ENCODE measurements around the gene ZBTB17. TPM values are rescaled to one million over a fixed set of nuclear protein-coding genes. Genes with fewer than 3 reads are reported as not detected.
"Not testable (repeated sequence)": the region's sequence is repeated elsewhere in the genome, so short reads cannot be mapped to it uniquely, and the experiment has no call there.

The ZBTB17 gene
- polyA plus RNA-seq, 3 donors = 25.7 to 29.9 (median 28.3) TPM

DNA sequence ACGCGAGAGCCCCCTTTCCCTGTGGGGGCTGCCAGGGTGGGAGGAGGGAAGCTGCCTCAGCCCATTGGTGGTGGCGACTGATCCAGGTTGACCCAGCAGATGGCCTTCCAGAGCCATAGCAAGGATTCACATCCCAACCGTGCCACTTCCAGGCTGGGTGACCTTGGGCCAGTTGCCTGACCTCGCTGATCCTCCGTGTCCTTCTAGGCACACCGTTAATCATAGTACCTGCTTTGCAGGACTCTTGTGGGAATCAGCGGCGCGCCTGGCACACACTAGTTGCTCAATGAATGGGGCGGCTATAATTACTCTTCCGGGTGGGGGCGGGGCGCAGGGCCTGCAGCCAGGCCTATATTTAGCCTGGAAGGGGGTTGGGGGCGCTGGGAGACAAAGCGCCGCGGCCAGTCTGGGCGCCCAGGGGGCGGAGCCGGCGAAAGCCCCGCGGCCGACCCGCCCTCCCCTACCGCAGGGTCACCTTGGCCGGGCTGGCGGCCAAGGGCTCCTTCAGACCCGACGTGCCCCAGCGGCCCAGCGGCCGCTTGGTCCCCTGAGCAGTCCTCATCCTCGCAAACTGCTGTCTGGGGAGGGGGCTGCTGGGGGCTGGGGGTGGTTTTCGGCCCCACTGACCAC lies 36.8 kb upstream of the ZBTB17 start:
- DNase-seq (ENCODE audit: low read depth in 3 of 3, low spot score in 2 of 3) = peak in 1 of 3 donors; percentile 52

DNA sequence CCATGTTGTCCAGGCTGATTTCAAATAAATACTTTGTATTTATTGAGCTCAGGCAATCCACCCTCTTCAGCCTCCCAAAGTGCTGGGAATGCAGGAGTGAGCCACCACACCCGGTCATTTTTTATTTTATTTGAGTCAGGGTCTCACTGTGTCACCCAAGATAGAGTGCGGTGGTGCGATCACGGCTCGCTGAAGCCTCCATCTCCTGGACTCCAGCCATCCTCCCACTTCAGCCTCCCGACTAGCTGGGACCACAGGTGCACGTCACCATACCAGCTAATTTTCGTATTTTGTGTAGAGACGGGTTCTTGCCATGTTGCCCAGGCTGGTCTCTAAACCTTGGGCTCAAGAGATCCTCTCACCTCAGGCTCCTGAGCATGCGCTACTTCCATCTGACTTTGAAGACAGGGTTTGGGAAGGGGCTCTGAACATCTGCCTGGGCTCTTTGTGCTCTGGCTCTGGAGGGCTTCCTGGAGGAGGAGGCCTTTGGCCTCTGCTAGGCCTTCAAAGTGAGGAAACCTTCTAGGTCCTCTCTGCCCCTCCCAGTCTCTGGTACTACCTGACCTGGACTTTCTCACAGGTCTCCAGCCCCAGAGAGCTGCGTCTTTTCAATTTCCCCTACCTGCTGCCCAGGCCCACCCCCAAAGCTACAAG lies 36.2 kb upstream of the ZBTB17 start:
- no peak for DNase-seq (ENCODE audit: low read depth in 3 of 3, low spot score in 2 of 3)

DNA sequence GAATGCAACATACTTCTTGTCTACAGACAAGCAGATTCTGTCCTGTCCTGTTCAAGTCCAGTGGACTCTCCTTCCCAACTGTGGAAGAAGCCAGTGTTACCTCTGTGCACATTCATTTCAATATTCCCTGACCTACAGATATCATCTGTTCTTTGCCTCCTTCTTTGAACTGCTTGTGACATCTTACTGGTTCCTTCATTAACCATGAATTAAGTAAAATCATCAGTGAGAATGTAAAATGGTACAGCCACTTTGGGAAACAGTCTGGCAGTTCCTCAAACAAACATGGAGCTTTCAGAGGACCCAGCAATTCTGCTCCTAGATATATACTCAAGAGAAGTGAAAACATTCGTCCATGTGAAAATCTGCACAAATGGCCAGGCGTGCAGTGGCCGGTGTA lies 34.9 kb upstream of the ZBTB17 start:
- DNase-seq (ENCODE audit: low read depth in 3 of 3, low spot score in 2 of 3) = no peak

DNA sequence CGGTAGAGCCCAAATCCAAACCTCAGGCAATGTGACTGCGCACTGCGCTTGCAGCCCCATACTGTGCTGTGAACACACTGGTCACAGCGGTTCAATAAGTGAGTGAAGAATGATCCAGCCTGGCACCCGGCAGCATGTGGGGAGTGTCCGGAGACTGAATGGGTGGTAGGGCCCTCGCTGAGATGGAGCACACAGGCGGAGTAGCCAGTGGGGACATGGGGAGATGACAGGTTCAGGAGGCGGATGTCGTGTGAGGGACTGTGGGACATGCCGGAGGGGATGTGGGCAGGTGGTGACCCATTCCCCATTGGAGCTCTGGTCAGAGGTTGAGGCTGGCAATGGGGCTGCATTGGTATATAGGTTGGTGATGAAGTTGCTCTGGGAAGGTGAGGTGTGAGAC lies 33.8 kb upstream of the ZBTB17 start:
- no peak for DNase-seq (ENCODE audit: low read depth in 3 of 3, low spot score in 2 of 3)

DNA sequence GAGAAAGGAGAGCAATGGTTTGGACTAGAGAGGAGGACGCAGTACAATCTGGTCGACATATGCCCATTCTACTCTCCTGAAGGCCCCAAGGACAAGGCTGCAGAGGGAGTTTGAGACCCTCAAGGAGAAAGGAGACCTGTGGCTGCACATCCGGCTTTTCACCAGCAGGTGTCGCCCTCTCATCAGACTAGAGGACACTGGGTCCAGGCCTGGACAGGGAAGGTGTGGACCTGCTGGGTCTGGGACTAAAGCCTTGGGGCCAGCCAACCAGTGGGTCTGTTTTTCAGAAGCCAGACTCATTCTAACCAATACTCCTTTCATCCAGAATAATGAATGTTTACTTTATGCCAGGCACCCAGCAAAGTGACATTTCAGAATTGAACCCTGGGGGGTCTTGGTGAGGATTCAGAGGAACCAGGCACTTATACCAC lies 33.1 kb upstream of the ZBTB17 start:
- DNase-seq (ENCODE audit: low read depth in 3 of 3, low spot score in 2 of 3) = peak in 2 of 3 donors; percentile 63 to 64

DNA sequence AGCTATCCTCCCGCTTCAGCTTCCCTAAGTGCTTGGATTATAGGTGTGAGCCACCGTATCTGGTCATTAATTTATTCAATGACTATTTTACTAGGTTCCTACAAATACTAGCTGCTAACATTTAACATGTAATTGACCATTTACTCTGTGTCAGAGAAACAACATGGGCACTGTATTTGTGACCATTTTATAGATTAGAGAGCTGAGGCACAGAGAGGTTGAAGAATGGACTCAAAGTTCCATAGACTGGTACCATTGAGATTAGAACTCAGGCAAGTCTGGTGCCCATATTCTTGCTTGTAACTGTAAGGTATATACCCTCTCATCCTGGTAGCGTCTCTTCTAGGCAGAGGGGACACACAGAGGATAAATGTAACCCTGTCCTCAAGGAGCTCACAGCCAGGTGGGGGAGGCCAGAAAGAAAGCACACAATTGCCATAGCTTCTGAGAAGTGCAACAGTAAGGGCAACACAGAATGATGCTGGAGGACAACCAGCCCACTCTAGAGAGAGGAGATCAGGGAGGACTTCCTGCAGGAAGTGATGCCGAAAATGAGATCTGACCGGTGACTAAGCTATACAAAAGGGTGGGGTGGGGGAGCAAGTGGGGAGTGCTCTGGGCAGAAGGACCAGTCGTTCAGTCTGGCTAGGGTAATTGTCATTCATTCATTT lies 31.9 kb upstream of the ZBTB17 start:
- DNase-seq (ENCODE audit: low read depth in 3 of 3, low spot score in 2 of 3) = no peak

DNA sequence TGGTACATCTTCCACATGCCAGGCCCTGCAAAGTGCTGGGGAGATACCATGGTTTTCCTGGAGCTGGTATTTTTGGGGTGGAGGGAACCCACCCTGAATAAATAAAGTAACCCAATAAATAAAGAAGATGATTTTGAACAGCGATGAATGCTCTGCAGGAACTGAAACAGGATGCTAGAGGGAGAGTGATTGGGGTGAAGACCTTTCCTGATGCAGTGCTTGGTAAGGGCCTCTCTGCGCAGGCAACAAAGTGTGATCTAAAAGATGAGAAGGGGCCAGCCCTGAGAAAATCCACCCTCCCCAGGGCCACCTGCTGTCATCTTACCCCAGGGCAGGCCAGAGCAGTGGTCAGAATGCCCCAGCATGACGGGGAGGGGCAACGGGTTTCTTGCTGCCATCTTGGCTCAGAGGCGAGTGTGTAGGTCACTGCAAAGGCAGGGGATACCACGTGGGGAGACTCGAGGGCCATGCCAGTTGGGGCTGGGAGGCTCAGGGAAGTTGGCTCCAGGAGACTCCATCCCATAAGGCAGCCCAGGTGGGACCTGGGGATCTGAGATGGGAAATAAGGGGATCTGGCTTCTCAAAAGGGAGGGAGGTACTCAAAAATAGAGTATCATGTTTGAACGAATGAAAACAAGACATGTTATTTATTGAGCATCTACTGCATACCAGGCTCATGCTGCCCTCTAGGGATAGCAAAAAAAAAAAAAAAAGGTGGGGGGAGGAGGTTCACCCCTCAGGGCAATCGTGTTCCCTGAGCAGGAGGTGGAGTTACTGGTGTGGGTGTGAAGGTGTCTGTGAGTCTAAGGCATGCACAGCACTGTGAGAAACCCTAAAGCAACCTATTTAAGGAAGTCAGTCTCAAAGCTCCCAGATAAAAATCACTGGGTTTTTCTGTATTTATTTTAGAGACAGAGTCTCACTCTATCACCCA lies 30.9 kb upstream of the ZBTB17 start:
- no peak for DNase-seq (ENCODE audit: low read depth in 3 of 3, low spot score in 2 of 3)

DNA sequence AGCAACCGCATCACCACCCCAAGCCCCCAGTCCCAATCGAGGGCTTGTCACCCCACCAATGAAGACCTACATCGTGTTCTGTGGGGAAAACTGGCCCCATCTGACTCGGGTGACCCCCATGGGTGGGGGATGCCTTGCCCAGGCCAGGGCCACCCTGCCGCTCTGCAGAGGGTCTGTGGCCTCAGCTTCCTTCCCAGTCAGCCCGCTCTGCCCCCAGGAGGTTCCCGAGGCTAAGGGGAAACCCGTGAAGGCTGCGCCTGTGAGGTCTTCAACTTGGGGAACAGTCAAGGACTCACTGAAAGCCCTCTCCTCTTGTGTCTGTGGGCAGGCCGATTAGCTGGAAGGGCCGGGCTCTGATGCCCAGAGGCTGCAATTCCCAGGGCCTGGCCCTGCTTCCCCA lies 30.1 kb upstream of the ZBTB17 start:
- no peak for DNase-seq (ENCODE audit: low read depth in 3 of 3, low spot score in 2 of 3)

DNA sequence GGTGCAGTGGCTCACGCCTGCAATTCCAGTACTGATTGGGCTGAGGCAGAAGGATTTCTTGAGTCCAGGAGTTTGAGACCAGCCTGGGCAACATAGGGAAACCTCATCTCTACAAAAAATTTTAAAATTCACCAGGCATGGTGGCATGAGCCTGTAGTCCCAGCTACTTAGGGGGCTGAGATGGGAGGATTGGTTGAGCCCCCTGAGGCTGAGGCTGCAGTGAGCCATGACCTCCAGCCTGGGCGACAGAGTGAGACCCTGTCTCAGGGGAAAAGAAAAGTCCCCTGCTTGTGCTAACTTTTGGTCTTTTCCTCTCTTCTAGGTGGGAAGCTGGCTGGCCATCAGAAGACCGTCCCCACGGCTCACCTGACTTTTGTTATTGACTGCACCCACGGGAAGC lies 29.7 kb upstream of the ZBTB17 start:
- DNase-seq (ENCODE audit: low read depth in 3 of 3, low spot score in 2 of 3) = no peak

DNA sequence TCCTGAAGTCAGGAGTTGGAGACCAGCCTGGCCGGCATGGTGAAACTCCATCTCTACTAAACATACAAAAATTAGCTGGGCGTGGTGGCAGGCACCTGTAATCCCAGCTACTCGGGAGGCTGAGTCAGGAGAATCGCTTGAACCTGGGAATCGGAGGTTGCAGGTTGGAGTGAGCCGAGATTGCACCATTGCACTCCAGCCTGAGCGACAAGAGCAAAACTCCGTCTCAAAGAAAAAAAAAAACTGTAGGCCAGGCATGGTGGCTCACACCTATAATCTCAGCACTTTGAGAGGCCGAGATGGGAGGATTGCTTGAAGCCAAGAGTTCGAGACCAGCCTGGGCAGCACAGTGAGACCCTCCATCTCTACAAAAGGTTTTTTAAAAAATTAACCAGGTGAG lies 25.4 kb upstream of the ZBTB17 start:
- DNase-seq (ENCODE audit: low read depth in 3 of 3, low spot score in 2 of 3) = not testable (repeated sequence)

DNA sequence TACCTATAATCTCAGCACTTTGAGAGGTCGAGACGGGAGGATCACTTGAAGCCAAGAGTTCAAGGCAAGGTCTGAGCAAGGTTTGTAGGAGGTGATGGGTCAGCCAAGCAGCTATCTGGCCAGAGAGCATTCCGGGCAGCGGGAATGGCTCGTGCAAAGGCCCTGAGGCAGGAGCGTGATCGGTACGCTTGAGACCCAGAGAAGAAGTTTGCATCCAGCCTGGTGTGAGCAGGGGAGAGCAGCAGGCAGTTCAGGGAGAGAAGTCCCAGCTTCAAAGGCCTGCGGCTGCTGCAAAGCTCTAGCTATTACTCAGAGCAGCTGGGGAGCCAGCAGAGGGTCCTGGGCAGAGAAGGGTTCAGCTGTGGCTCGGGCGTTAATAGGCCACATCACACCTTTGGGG lies 23.0 kb upstream of the ZBTB17 start:
- DNase-seq (ENCODE audit: low read depth in 3 of 3, low spot score in 2 of 3) = no peak

DNA sequence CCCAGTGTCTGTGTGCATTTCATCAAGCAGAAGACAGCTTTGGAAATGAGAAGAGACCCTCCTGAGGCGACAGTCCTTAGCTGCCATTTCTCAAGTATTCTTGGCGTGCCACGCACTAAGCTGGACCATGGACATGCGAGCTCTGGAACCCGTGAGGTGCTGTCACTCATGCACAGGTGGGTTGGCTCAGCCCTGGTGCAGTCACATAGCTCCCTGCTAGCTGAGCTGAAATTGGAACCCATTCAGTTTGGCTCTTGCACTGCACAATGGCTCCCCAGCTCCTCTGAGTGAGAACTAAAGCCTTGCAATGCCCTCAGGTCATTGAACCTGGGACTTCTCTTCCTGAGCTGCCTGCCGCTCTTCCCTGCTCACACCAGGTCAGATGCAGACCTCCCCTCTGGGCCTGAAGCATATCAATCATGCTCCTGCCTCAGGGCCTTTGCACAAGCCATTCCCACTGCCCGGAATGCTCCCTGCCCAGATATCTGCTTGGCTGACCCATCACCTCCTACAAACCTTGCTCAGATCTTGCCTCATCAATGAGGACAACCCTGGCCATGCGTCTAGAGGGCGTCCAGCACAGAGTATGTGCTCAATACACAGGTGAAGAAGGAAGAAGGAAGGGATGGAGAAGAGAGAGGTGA lies 21.9 kb upstream of the ZBTB17 start:
- no peak for DNase-seq (ENCODE audit: low read depth in 3 of 3, low spot score in 2 of 3)

DNA sequence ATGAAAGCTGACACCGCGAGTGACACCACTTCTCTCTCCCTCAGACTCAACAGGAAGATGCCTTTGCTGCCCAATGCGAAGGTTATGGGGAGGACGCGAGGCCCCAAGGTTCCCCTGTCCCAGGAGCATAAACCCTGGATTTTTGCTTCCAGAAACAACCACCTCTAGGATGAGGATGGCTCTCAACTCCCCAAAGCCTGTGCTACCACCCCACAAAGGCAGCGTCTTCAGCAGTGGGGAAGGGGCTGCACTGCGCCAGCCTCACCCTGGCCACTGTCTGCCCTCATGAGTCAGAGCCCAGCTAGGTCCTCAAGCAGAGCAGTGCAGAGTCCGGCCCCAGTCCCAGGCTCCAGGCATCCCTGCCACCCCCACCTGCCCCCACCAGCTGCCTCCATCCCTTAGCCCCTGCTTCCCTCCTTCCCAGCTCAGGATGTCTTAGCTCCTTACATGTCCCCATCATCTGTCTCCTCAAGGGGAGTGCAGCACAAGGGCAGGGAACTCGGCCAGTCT lies 21.2 kb upstream of the ZBTB17 start:
- no peak for DNase-seq (ENCODE audit: low read depth in 3 of 3, low spot score in 2 of 3)

DNA sequence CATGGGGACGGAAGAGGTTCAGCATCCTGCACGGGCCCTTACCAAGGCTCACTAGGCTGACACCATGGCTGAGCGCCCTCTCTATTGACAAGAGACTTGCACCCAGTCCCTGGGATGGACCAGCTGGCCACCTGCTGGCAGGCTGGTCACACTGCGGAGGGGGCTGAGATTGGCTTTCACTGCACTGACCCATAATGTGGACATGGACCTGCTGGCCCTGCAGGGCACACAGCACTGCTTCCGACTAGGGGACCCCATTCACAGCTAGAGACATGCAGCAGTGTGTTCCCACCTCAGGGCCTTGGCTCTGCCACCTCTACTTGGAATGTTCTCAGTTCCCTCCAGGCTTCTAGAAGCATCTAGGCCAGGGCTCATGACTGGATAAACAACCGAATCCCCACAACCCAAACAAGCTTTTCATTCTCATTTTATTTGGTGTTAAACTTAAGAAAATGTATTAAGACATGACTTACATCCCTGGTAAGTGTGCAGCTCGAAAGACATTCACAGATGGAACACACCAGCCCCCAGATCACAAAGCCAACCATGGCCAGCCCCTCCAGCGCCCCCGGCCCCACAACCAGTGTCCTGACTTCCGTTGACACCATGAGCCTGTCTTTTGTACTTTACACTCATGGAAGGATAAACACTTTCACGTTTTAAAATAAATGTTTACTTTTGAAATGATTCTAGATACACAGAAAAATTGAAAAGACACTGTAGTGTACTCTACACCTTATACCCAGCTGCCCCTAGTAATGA lies 18.9 kb upstream of the ZBTB17 start:
- no peak for DNase-seq (ENCODE audit: low read depth in 3 of 3, low spot score in 2 of 3)

DNA sequence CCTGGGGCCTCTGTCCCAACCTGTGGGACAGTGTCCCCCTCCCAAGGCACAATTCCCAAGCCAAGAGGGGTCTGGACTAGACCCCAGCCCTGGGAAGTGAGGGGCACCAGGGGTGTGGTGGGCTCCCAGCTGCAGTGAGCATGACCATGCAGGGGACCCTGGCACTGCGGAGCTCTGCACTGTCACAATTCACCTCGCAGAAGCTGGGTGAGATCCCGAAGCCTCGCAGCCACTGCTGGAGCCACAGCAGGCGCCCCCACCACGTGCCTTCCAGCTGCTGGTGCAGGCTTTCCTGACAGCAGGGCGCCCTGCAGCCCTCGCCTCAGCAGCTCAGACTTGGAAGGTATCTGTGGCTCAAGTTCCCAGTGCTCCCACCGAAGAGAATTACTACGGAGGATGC lies 18.2 kb upstream of the ZBTB17 start:
- DNase-seq (ENCODE audit: low read depth in 3 of 3, low spot score in 2 of 3) = no peak

DNA sequence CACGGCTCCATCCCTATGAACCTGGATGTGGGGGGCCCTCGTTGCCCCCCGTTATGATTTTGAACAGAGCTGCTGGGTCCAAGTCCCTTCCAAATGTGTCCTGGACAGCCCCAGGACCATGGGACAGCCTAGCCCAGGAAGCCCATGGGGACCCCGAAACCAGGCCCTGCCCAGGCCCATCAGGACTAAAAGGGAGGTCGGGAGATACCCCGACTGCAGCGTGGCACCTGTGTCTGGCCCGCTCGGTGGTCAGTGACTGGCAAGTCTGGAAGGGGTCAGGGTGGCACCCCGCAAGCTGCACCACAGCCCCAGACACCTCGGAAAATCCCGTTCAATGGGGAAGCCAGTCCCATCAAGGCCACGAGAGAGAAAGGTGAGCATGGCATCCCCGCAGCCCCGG lies 17.8 kb upstream of the ZBTB17 start:
- no peak for DNase-seq (ENCODE audit: low read depth in 3 of 3, low spot score in 2 of 3)

DNA sequence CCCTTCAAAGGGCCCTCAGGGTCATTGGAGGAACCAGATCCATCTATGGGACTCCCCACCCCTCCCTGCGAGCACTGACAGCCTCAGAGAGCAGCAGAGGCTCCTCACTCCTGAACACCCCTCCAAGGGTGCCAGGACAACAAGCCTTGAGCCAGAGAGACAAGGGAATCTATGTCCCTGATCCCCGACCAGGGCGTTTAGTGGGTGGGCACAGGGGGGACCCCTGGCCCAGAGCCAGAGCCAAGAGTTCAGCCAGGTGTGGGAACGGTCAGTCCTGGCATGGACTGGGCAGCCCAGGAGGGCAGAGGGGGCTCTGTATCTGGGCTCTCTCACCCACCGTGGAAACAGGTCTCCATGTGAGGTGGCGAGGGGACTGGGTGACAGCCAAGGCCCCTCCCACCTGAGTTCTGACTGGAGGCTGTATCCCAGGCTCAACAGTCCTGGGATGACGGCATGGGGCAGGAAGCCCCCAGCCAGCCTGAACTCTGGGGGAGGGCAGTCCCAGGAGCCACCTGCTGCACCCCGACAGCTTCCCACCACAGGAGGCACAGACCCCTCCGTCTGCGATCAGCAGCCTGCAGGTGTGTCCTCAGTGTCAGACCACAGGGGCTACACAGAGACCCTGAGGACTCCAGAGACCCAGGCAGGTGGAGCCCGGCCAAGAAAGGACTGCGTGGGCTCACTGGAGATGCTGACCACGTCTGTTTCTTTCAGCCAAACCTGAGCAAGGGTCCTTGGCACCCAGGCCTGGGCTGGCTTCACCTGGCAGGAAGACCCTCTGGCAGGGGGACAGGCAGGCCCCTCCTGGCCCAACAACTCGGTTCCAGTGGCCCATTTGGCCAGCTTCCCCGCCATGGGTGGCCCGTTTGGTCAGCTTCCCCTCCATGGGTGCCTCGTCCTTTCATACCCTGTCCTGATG lies 16.9 kb upstream of the ZBTB17 start:
- DNase-seq (ENCODE audit: low read depth in 3 of 3, low spot score in 2 of 3) = no peak

DNA sequence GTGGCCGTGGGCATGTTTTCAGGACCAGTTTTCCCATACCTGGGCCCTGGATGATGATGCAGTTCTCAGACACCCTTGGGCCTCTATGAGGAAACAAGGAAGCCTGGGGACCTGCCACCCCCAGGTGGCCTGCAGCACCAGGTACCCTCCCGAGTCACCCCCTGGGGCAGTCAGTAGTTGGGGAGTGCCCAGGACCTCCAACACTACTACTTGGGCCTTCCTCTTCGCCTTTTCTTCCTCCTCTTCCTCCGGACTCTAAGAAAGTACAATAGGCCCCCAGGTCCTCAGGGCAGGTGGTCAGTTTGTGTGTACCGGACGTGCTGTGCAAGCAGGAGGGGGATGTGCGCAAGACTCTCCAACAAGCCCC lies 16.3 kb upstream of the ZBTB17 start:
- no peak for DNase-seq (ENCODE audit: low read depth in 3 of 3, low spot score in 2 of 3)
